ENCODE data around the gene C16orf78. TPM values are rescaled to one million over a fixed set of nuclear protein-coding genes. Genes with fewer than 3 reads are reported as not detected.

Gene C16orf78
- total RNA-seq, 1 experiment from 2014 or later, result not detected

DNA sequence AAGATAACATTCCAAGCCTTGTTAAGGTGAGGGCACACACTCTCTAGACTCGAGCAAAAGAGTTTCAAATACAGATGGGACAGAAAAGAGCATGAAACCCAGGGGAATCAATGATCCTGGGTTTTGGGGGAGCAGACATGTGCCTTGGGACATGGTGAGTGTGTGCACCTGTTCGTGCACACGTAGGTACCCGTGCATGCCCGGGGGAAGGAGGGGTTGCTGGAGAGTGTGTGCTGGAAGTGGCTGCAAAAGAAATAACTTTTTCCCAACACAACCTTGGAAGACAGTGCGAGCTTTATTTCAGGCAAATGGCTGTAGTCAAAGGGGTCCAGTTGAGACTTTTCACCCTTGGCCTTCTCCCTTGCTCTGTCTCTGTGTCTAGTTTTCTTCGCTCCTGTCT lies 62.6 kb downstream of the C16orf78 start:
- Mint-ChIP-seq H3K27me3 (ENCODE audit: unreplicated experiment) (peaks cover 88% of the 10 kb centered on the region), H3K4me3 (ENCODE audit: low read depth, unreplicated experiment) (no peak overlapping the region), H3K4me1 (ENCODE audit: low read depth, unreplicated experiment) (no peaks in the 10 kb centered on the region), H3K36me3 (ENCODE audit: insufficient read depth, unreplicated experiment) (no peaks in the 10 kb centered on the region), H3K27ac (ENCODE audit: unreplicated experiment) (no peak overlapping the region), H3K9me3 (ENCODE audit: low read depth, unreplicated experiment) (no peaks in the 10 kb centered on the region)
- no TSS peak for BruUV-seq (replicated peaks)
- no peak for DNase-seq
- CTCF ChIA-PET, result no interaction called here
- no peak for TF ChIP-seq CTCF (IDR thresholded peaks at IDR 0.05; ENCODE audit: unreplicated experiment)
- intact Hi-C loops (cut with micrococcal nuclease; ENCODE audit: unreplicated experiment), result no loop called here

GRCh38 chr16:49437344-49437743 lies 63.7 kb downstream of the C16orf78 start:
- DNase-seq, result no peak
- BruUV-seq (replicated peaks), result no TSS peak
- Mint-ChIP-seq H3K4me3 (ENCODE audit: low read depth, unreplicated experiment) (no peak overlapping the region), H3K4me1 (ENCODE audit: low read depth, unreplicated experiment) (no peaks in the 10 kb centered on the region), H3K36me3 (ENCODE audit: insufficient read depth, unreplicated experiment) (no peaks in the 10 kb centered on the region), H3K9me3 (ENCODE audit: low read depth, unreplicated experiment) (no peaks in the 10 kb centered on the region), H3K27me3 (ENCODE audit: unreplicated experiment) (peaks cover 92% of the 10 kb centered on the region), H3K27ac (ENCODE audit: unreplicated experiment) (no peak overlapping the region)
- no peak for TF ChIP-seq CTCF (IDR thresholded peaks at IDR 0.05; ENCODE audit: unreplicated experiment)
- CTCF ChIA-PET, result no interaction called here
- intact Hi-C loops (cut with micrococcal nuclease; ENCODE audit: unreplicated experiment), result no loop called here

DNA sequence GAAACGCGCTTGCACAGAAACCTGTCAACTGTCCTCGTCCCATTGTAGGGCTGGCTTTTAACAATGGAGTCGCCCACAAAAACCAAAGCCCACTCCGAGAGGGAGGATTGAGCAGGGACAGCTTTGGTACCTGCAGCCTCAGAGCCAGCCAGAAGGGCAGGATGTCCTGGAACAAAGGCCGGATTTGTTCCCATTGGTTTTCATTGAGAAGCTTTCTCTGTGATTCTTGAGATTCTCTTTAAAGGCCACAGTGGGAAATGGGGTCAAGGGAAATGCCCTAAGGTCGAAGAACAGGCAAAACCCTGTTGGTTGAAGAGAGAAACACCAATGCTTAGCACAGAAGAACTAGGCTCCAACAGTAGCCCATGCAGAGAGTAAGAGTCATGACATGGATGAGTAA lies 65.4 kb downstream of the C16orf78 start:
- CTCF ChIA-PET, result no interaction called here
- Mint-ChIP-seq H3K36me3 (ENCODE audit: insufficient read depth, unreplicated experiment) (no peaks in the 10 kb centered on the region), H3K4me1 (ENCODE audit: low read depth, unreplicated experiment) (no peaks in the 10 kb centered on the region), H3K27me3 (ENCODE audit: unreplicated experiment) (peaks cover 92% of the 10 kb centered on the region), H3K9me3 (ENCODE audit: low read depth, unreplicated experiment) (no peaks in the 10 kb centered on the region), H3K4me3 (ENCODE audit: low read depth, unreplicated experiment) (no peak overlapping the region), H3K27ac (ENCODE audit: unreplicated experiment) (no peak overlapping the region)
- no peak for TF ChIP-seq CTCF (IDR thresholded peaks at IDR 0.05; ENCODE audit: unreplicated experiment)
- intact Hi-C loops (cut with micrococcal nuclease; ENCODE audit: unreplicated experiment), result no loop called here
- DNase-seq, result no peak
- BruUV-seq (replicated peaks), result no TSS peak

- Mint-ChIP-seq H3K4me3 (ENCODE audit: low read depth, unreplicated experiment) (no peak overlapping the region), H3K4me1 (ENCODE audit: low read depth, unreplicated experiment) (no peaks in the 10 kb centered on the region), H3K9me3 (ENCODE audit: low read depth, unreplicated experiment) (no peaks in the 10 kb centered on the region), H3K27me3 (ENCODE audit: unreplicated experiment) (peaks cover 92% of the 10 kb centered on the region), H3K36me3 (ENCODE audit: insufficient read depth, unreplicated experiment) (no peaks in the 10 kb centered on the region), H3K27ac (ENCODE audit: unreplicated experiment) (no peak overlapping the region)
- no peak for TF ChIP-seq CTCF (IDR thresholded peaks at IDR 0.05; ENCODE audit: unreplicated experiment)
- CTCF ChIA-PET, result no interaction called here
- intact Hi-C loops (cut with micrococcal nuclease; ENCODE audit: unreplicated experiment), result no loop called here
- no TSS peak for BruUV-seq (replicated peaks)
- no peak for DNase-seq
Measured at GRCh38 chr16:49439676-49440075, 66.1 kb downstream of the C16orf78 start.
